Stimulated activated CD8-positive, alpha-beta memory T cell treated with anti-CD3 and anti-CD28 coated beads, Interleukin-4, amount 100 ng/mL, for 1 hour (primary cell): ENCODE data around the gene PPP1R3G.

Source experiments
- DNase-seq, 2 donors: peaks; one replicate each; pipeline ENCODE4 v3.0.0-alpha.2; 2020; ENCODE audit warnings: low read depth in 2 of 2, low spot score in 1 of 2

Gene PPP1R3G

GRCh38 chr6:5071216-5071615 is 13.9 kb upstream of the PPP1R3G start:
- DNase-seq = no peak

- DNase-seq = no peak
Measured at GRCh38 chr6:5072440-5072839, 12.7 kb upstream of the PPP1R3G start.

GRCh38 chr6:5073992-5074391 is 11.1 kb upstream of the PPP1R3G start:
- no peak for DNase-seq

- DNase-seq = no peak
Measured at GRCh38 chr6:5076931-5077330, 8.2 kb upstream of the PPP1R3G start.

DNA sequence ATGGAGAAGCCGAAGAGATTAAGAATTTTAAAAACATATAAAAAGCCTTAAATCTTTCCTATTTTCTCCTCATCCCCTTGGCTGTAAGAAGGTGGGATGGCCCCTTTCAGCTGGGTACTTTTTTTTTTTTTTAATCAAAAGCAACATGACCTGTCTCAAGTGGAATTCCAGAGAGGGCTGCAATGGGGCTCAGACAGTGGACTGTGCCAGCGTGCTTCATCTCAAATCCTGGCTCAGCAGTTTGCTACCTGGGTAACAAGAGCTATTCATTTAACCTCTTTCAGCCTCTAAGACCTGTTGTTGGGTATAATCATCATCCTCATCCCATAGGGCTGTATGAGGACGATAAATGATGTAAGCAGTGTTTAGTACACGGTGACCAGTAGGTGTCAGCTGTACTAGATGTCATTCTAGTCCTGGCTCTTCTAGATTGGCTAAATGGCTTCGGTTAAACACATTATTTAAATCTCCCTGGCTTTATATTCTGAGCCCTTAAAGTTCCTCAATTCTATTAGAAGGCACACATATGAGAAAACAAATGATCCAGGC is 6.9 kb upstream of the PPP1R3G start:
- DNase-seq = no peak

GRCh38 chr6:5079692-5080091 is 5.4 kb upstream of the PPP1R3G start:
- no peak for DNase-seq

- no peak for DNase-seq
Measured at GRCh38 chr6:5080574-5080973, 4.6 kb upstream of the PPP1R3G start.

DNA sequence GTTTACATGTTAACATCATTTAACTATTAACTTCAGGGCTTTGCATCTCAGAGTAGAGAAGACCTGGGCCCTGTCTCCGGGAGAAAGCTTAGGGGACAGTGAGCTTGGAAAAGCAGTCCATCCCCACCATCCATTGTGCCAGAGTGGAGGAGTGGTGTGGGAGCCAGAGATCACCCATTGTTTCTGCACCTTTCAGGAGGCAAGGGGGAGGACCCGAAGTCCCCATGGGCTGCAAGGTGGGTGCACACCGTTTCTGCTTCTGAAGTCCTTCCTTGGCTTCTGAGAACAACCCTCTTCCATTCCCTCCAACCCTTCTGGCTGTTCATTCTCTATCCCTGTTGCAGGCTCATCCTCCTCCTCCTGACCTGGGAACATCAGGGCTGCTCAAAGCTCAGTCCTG is 4.0 kb upstream of the PPP1R3G start:
- DNase-seq = no peak

DNA sequence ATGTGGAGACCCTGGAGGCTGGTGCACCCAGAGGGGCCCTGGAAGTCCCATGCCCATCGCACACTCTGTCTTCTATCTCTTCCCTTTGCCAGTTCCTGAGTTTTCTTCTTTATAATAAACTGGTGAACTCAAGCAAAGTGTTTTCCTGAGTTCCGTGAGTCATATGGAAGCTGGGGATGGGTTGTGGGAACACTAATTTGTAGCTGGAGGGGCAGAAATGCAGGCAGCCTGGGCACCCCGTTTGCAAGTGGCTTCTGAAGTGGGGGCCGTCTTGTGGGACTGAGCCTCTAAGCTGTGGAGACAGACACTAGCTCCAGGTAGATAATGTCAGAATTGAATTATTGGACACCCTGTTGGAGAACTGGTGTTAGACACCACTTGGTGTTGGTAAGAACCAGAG is 3.2 kb upstream of the PPP1R3G start:
- no peak for DNase-seq

DNA sequence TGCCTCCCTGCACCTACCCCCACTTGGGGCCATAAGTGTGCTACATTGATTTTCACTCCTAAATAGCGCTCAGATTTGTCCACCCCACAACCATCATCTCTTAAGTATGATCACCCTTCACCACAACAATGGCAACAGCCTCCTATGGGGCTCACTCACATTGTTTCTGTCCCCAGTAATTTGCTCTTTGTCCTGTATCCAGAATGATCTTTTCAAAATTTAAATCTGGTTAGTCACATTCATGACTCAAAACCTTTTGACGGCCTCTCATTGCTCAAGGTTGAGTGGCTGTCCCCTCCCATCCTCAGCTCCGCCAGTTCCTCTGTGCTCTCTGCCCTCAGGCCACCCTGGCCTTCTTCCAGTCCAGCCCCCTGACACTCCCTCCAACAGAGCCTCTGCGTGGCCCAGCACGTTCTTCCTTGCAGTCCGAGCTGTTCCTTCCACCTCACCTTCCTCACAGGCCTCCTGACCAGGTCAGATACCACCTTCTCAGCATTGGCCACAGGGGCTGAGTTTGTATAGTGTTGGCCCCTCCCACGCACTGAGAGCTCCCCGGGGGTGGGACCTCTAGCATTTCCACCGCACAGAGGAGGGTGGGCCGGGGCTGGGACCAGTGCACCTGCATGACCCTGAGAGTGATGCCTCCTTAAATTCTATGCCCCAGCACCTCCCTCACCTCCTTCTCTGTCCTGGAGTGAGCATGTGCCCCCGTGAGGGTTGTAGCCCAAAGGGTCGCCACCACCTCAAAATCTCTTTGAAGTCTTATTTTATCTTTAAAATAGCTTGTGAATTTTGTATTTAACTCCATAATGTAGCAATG is 2.4 kb upstream of the PPP1R3G start:
- DNase-seq = no peak

- DNase-seq = no peak
Measured at GRCh38 chr6:5083307-5083583, 1.9 kb upstream of the PPP1R3G start.

- DNase-seq = no peak
Measured at GRCh38 chr6:5083813-5084359, 1.3 kb upstream of the PPP1R3G start.

- DNase-seq = no peak
Measured at GRCh38 chr6:5084360-5084780, 771 bp upstream of the PPP1R3G start.

DNA sequence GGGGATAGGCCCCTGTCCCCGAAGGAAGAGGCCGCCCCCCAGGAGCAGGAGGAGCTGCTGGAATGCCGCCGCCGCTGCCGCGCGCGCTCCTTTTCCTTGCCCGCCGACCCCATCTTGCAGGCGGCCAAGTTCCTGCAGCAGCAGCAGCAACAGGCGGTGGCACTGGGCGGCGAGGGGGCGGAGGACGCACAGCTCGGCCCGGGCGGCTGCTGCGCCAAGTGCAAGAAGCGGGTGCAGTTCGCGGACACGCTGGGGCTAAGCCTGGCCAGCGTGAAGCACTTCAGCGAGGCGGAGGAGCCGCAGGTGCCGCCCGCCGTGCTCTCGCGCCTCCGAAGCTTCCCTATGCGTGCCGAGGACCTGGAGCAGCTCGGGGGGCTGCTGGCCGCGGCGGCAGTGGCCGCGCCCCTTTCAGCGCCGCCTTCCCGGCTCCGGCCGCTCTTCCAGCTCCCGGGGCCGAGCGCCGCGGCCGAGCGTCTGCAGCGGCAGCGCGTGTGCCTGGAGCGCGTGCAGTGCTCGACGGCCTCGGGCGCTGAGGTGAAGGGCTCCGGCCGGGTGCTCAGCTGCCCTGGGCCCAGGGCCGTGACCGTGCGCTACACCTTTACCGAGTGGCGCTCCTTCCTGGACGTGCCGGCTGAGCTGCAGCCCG is 630 bp downstream of the PPP1R3G start:
- DNase-seq = no peak

DNA sequence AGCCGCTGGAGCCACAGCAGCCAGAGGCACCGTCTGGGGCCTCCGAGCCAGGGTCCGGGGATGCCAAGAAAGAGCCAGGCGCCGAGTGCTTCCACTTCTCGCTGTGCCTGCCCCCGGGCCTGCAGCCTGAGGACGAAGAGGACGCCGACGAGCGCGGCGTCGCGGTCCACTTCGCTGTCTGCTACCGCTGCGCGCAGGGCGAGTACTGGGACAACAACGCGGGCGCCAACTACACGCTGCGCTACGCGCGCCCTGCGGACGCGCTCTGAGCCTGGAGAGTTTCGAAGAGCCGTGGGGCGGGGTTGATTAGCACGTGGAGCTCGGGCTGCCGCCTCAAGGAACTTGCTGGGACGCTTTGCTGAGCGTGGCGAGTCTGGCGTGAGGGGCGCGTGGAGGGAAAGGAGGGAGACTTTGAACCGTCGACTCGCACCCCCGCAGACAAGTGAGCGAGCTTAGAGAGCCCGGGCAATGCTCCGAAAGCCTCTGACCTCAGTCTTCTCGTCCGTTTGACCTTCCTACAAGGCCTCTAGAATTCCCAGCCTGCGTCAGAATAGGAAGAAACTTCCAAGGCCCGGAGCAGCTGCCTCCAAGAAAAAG is 1.3 kb downstream of the PPP1R3G start:
- DNase-seq = no peak

DNA sequence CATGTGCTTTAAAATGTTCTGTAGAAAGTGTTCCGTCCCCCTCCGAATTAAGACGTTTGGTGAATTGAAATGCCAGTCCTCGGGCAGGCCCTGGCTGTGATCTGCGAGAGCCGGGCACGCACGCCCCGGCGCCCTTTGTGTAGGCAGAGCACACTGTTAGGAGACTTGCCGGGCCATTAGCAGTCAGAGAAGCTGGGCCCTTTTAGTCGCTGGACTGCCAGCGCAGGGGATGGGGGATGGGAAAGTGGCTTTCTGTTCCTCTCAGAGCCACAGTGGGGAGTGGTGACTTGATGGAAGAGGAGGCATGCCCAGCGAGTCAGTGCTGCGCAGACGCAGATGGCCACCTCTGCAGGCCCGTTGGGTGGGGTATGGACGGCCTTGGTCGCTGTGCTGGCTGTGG is 2.2 kb downstream of the PPP1R3G start:
- no peak for DNase-seq

DNA sequence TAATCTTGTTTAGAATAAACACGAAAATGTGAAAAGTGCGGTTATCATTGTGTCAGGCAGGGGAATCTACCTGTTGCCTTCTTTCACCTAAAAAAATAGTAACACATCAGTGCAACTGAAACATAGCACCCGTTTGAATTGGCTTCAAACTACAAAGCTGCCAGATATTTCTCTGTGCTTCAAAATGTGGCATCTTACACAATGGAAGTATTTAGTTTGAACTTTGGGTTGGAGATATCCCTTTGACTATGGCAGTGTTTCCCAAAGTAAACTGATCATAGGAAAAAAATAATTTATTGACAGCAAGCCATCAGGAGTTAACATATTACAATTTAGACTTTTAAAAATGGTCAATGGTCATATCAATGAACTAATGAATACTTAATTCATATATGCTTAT is 3.6 kb downstream of the PPP1R3G start:
- DNase-seq = no peak

DNA sequence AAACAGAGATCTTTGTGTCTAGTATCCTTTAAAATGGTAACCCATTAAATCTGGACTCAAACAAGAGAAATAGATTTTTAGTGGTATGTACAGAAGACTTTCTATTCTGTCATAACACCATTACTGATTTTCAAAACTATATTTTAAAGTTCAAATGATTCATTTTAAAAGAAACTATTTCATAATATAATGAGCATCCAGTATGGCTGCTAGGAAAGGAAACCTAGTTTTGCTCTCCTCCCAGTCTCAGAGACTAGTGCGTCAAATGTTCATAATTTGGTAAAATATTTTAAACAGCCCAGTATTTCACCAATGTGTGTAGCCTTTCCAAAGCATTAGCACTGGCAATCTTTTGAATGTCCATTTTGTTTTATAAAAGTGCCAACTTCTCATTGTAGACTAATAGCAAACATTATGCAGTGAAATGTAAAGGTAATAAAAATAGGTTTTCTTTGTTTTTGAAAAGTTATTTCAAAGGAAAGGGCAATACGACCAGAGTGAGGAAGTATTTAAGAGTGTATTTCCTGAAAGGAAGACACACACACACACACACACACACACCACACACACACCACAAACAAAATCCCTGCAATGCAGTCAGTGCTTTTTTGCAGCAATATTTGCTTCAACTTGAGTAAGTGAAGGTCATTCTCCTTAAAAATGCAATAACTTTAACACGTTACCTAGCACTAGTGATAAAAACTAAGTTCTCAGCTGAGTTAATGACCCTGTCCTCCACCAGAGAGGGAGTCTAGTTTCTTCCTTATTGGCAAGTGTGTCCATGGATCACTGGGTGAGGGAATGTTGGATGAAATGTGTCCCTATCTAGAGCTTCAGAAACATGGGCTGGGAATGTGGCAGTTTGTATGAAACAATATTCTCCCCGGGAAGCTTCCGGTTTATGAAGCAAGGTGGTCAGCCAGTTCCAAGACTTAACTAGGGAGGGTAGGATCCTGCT is 4.6 kb downstream of the PPP1R3G start:
- DNase-seq = no peak

GRCh38 chr6:5090603-5091002 is 5.5 kb downstream of the PPP1R3G start:
- no peak for DNase-seq

- no peak for DNase-seq
Measured at GRCh38 chr6:5091210-5092069, 6.3 kb downstream of the PPP1R3G start.
